ENCODE measurements around the gene ADAMTS16. TPM values are rescaled to one million over a fixed set of nuclear protein-coding genes. Genes with fewer than 3 reads are reported as not detected.

Gene ADAMTS16
- total and polyA plus RNA-seq, 8 donors, result 0.42 to 3.5 (median 2.2) TPM

GRCh38 chr5:5217371-5217770 lies 77.2 kb downstream of the ADAMTS16 start:
- H3K4me1 ChIP-seq, result no peaks in the 10 kb centered on the region
- H3K9me3 ChIP-seq, result no peaks in the 10 kb centered on the region
- DNase-seq (no peak), ATAC-seq (no peak), FAIRE-seq (no peak)
- no peak for TF ChIP-seq CTCF (IDR thresholded peaks at IDR 0.05)
- intact Hi-C loops (cut with DNase I), result no loop called here
- H3K4me3 ChIP-seq, result no peak overlapping the region
- 38 to 68% methylated on average over 1 of the region's 1 CpG for WGBS, 2 donors
- H3K36me3 ChIP-seq, result no peaks in the 10 kb centered on the region
- no peaks in the 10 kb centered on the region for H3K27me3 ChIP-seq
- no peak overlapping the region for H3K27ac ChIP-seq

DNA sequence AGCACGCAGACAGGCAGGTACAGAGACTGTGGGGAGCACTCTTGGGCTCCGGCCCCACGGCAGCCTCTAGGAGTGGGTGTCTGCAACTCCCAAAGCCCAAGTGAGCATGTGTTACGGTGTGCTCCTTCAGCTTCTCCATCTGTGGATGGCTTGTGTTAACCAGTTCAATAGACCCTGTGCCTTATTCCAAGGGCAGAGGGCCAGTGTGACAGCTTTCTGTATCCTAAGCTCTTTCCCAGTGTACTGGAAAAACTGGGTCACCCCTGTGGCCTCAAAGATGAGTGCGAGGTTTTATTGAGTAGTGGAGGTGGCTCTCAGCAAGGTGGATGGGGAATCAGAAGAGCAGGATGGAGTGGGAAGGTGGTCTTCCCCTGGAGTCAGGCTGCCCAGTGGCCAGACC lies 78.3 kb downstream of the ADAMTS16 start:
- H3K4me1 ChIP-seq, result no peaks in the 10 kb centered on the region
- no peak for TF ChIP-seq CTCF (IDR thresholded peaks at IDR 0.05)
- WGBS, 2 donors, result 80 to 91% methylated on average over 5 of the region's 5 CpGs
- DNase-seq (no peak), ATAC-seq (no peak), FAIRE-seq (no peak)
- H3K36me3 ChIP-seq, result no peaks in the 10 kb centered on the region
- intact Hi-C loops (cut with DNase I), result no loop called here
- no peak overlapping the region for H3K4me3 ChIP-seq
- H3K9me3 ChIP-seq, result no peaks in the 10 kb centered on the region
- H3K27ac ChIP-seq, result no peak overlapping the region
- H3K27me3 ChIP-seq, result no peaks in the 10 kb centered on the region

- FAIRE-seq, result no peak
- Histone ChIP-seq H3K4me3 (no peak overlapping the region), H3K27ac (no peak overlapping the region), H3K27me3 (no peaks in the 10 kb centered on the region), H3K4me1 (no peaks in the 10 kb centered on the region), H3K36me3 (no peaks in the 10 kb centered on the region), H3K9me3 (no peaks in the 10 kb centered on the region)
- ATAC-seq, result no peak
- no peak for TF ChIP-seq CTCF (IDR thresholded peaks at IDR 0.05)
- DNase-seq, result no peak
- intact Hi-C loops (cut with DNase I), result no loop called here
- 67 to 81% methylated on average over 3 of the region's 3 CpGs for WGBS, 2 donors
Measured at GRCh38 chr5:5219541-5219940, 79.4 kb downstream of the ADAMTS16 start.

GRCh38 chr5:5220901-5221631 lies 80.9 kb downstream of the ADAMTS16 start:
- Histone ChIP-seq H3K9me3 (no peaks in the 10 kb centered on the region), H3K27ac (no peak overlapping the region), H3K27me3 (no peaks in the 10 kb centered on the region), H3K4me3 (no peak overlapping the region), H3K4me1 (no peaks in the 10 kb centered on the region), H3K36me3 (no peaks in the 10 kb centered on the region)
- DNase-seq (no peak), ATAC-seq (no peak), FAIRE-seq (no peak)
- 62 to 73% methylated on average over 14 of the region's 14 CpGs for WGBS, 2 donors
- TF ChIP-seq CTCF (IDR thresholded peaks at IDR 0.05), result no peak
- intact Hi-C loops (cut with DNase I), result no loop called here

DNA sequence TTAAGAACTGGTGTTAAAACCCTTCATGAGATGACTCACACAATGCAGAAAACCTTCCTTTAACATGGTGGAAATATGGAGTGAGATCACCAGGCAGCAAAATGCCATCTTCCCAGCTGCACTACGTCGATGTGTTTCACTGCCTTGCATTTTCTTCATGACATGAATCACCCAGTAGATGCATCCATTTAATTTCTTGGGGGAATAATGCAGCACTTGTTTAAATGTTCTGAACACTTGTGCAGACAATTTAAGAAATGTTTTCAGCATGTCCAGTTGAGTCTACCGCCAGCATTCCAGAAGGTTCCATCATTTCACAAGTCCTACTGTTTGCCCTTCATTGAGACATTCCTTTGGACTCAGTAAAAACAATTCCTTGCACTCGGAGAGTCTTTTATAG lies 81.6 kb downstream of the ADAMTS16 start:
- H3K4me3 ChIP-seq, result no peak overlapping the region
- H3K36me3 ChIP-seq, result no peaks in the 10 kb centered on the region
- H3K9me3 ChIP-seq, result no peaks in the 10 kb centered on the region
- no peaks in the 10 kb centered on the region for H3K27me3 ChIP-seq
- no peak for TF ChIP-seq CTCF (IDR thresholded peaks at IDR 0.05)
- intact Hi-C loops (cut with DNase I), result no loop called here
- WGBS, 2 donors, result 68 to 87% methylated on average over 4 of the region's 4 CpGs
- FAIRE-seq (no peak), ATAC-seq (no peak), DNase-seq (no peak)
- no peaks in the 10 kb centered on the region for H3K4me1 ChIP-seq
- H3K27ac ChIP-seq, result no peak overlapping the region
